BLaER1 treated with 17β-estradiol and CSF1 and Interleukin-3, amounts not matched to agents 10 nM and 100 nM (cell line): ENCODE data around the gene MAU2.

Source experiments
- H3K27ac ChIP-seq, 11 experiments: shearing (Covaris generic); formaldehyde crosslinking; 2 replicates each; pipeline ENCODE4 v1.8.1; 2022
- H3K27me3 ChIP-seq, 11 experiments: shearing (Covaris generic); formaldehyde crosslinking; 2 replicates each; pipeline ENCODE4 v1.8.1; 2022
- H3K36me3 ChIP-seq, 11 experiments: shearing (Covaris generic); formaldehyde crosslinking; 2 replicates each; pipeline ENCODE4 v1.8.1; 2022
- H3K4me1 ChIP-seq, 10 experiments: shearing (Covaris generic); formaldehyde crosslinking; 2 replicates each; pipeline ENCODE4 v1.8.1; 2022
- H3K4me2 ChIP-seq, 11 experiments: shearing (Covaris generic); formaldehyde crosslinking; 2 replicates each; pipeline ENCODE4 v1.8.1; 2022
- H3K4me3 ChIP-seq, 10 experiments: shearing (Covaris generic); formaldehyde crosslinking; 2 replicates each; pipeline ENCODE4 v1.8.1; 2022
- H3K9ac ChIP-seq, 11 experiments: shearing (Covaris generic); formaldehyde crosslinking; 2 replicates each; pipeline ENCODE4 v1.8.1; 2022
- H3K9me3 ChIP-seq, 11 experiments: shearing (Covaris generic); formaldehyde crosslinking; replicated peaks in 1 of 11; 2 replicates each; pipeline ENCODE4 v1.8.1; 2022
- H4K20me1 ChIP-seq, 11 experiments: shearing (Covaris generic); formaldehyde crosslinking; 2 replicates each; pipeline ENCODE4 v1.8.1; 2022
- Cebpa-rat ChIP-seq, 11 experiments: shearing (Covaris generic); IDR thresholded peaks; 2 replicates each; pipeline ENCODE4 v1.8.1; 2022

Gene MAU2

GRCh38 chr19:19279062-19279612 lies 41.5 kb upstream of the MAU2 start:
- H4K20me1 ChIP-seq, result peaks cover 0 to 67% (median 13%) of the 10 kb centered on the region in 11 experiments; a peak in 10 of 22 replicates
- peaks cover 0 to 29% (median 9%) of the 10 kb centered on the region in 10 experiments; a peak in 10 of 20 replicates for H3K4me1 ChIP-seq
- no peak for TF ChIP-seq Cebpa-rat (IDR thresholded peaks at IDR 0.05)
- no peak overlapping the region for H3K4me3 ChIP-seq
- peak overlapping the region in 2 of 11 experiments; percentile 41 to 49; a peak in 1 of 22 replicates for H3K27ac ChIP-seq
- H3K4me2 ChIP-seq, result no peak overlapping the region
- no peaks in the 10 kb centered on the region for H3K27me3 ChIP-seq
- no peaks in the 10 kb centered on the region for H3K9me3 ChIP-seq
- no peak overlapping the region for H3K9ac ChIP-seq
- peaks cover 86 to 98% (median 90%) of the 10 kb centered on the region in 11 experiments for H3K36me3 ChIP-seq

- H3K4me2 ChIP-seq, result no peak overlapping the region
- peak overlapping the region in 3 of 11 experiments; percentile 41 to 68 (median 49); a peak in 6 of 22 replicates for H3K27ac ChIP-seq
- H4K20me1 ChIP-seq, result peaks cover 0 to 60% (median 13%) of the 10 kb centered on the region in 11 experiments; a peak in 10 of 22 replicates
- no peaks in the 10 kb centered on the region for H3K27me3 ChIP-seq
- peaks cover 0 to 27% (median 8%) of the 10 kb centered on the region in 10 experiments; a peak in 10 of 20 replicates for H3K4me1 ChIP-seq
- H3K9ac ChIP-seq, result peak overlapping the region in 1 of 11 experiments; percentile 33; a peak in 1 of 22 replicates
- H3K9me3 ChIP-seq, result no peaks in the 10 kb centered on the region
- no peak for TF ChIP-seq Cebpa-rat (IDR thresholded peaks at IDR 0.05)
- no peak overlapping the region for H3K4me3 ChIP-seq
- H3K36me3 ChIP-seq, result peaks cover 90 to 99% (median 96%) of the 10 kb centered on the region in 11 experiments
Measured at GRCh38 chr19:19279853-19280252, 40.8 kb upstream of the MAU2 start.

- H3K27ac ChIP-seq, result peak overlapping the region in 3 of 11 experiments; percentile 25 to 68 (median 49); a peak in 4 of 22 replicates
- peak overlapping the region in 2 of 11 experiments; percentile 3 to 33; a peak in 1 of 22 replicates for H3K9ac ChIP-seq
- TF ChIP-seq Cebpa-rat (IDR thresholded peaks at IDR 0.05), result peak in 1 of 11 experiments; percentile 48; a peak in 1 of 22 replicates
- peaks cover 0 to 52% (median 10%) of the 10 kb centered on the region in 11 experiments; a peak in 10 of 22 replicates for H4K20me1 ChIP-seq
- H3K36me3 ChIP-seq, result peaks cover 90 to 99% (median 97%) of the 10 kb centered on the region in 11 experiments
- H3K4me1 ChIP-seq, result peaks cover 0 to 20% (median 5%) of the 10 kb centered on the region in 10 experiments; a peak in 10 of 20 replicates
- peak overlapping the region in 3 of 11 experiments; percentile 10 to 22 (median 21); a peak in 3 of 22 replicates for H3K4me2 ChIP-seq
- H3K27me3 ChIP-seq, result no peaks in the 10 kb centered on the region
- no peaks in the 10 kb centered on the region; a peak in 1 of 22 replicates for H3K9me3 ChIP-seq
- no peak overlapping the region for H3K4me3 ChIP-seq
Measured at GRCh38 chr19:19280561-19280960, 40.1 kb upstream of the MAU2 start.

- H3K4me2 ChIP-seq, result no peak overlapping the region
Measured at GRCh38 chr19:19285686-19286085, 34.9 kb upstream of the MAU2 start.

GRCh38 chr19:19292607-19293006 lies 28.0 kb upstream of the MAU2 start:
- Histone ChIP-seq H3K9me3 (peaks cover 9 to 19% (median 11%) of the 10 kb centered on the region in 11 experiments; a peak in 19 of 22 replicates), H3K4me1 (no peaks in the 10 kb centered on the region), H3K4me2 (no peak overlapping the region), H3K4me3 (no peak overlapping the region), H3K27me3 (no peaks in the 10 kb centered on the region), H3K9ac (no peak overlapping the region), H4K20me1 (peaks cover 0 to 10% (median 0%) of the 10 kb centered on the region in 11 experiments; a peak in 4 of 22 replicates), H3K36me3 (peaks cover 92 to 100% (median 99%) of the 10 kb centered on the region in 11 experiments), H3K27ac (no peak overlapping the region)
- TF ChIP-seq Cebpa-rat (IDR thresholded peaks at IDR 0.05), result no peak

More at GRCh38 chr19:19285686-19286085, 34.9 kb upstream of the MAU2 start:
- no peak for TF ChIP-seq Cebpa-rat (IDR thresholded peaks at IDR 0.05)
- Histone ChIP-seq H4K20me1 (peaks cover 0 to 16% (median 9%) of the 10 kb centered on the region in 11 experiments; a peak in 10 of 22 replicates), H3K27me3 (no peaks in the 10 kb centered on the region), H3K9ac (no peak overlapping the region), H3K4me3 (no peak overlapping the region), H3K9me3 (no peaks in the 10 kb centered on the region; a peak in 1 of 22 replicates), H3K4me1 (peaks cover 0 to 8% (median 3%) of the 10 kb centered on the region in 10 experiments; a peak in 7 of 20 replicates), H3K36me3 (peaks cover 92 to 100% (median 100%) of the 10 kb centered on the region in 11 experiments), H3K27ac (no peak overlapping the region)

GRCh38 chr19:19294914-19295313 lies 25.7 kb upstream of the MAU2 start:
- H4K20me1 ChIP-seq, result peaks cover 0 to 13% (median 0%) of the 10 kb centered on the region in 11 experiments; a peak in 6 of 22 replicates
- no peak overlapping the region for H3K4me3 ChIP-seq
- TF ChIP-seq Cebpa-rat (IDR thresholded peaks at IDR 0.05), result no peak

GRCh38 chr19:19296953-19297689 lies 23.5 kb upstream of the MAU2 start:
- H3K27ac ChIP-seq, result no peak overlapping the region
- no peaks in the 10 kb centered on the region for H3K27me3 ChIP-seq
- no peak for TF ChIP-seq Cebpa-rat (IDR thresholded peaks at IDR 0.05)
- no peak overlapping the region for H3K4me3 ChIP-seq
- no peaks in the 10 kb centered on the region; a peak in 1 of 20 replicates for H3K4me1 ChIP-seq
- peaks cover 0 to 21% (median 6%) of the 10 kb centered on the region in 11 experiments; a peak in 6 of 22 replicates for H4K20me1 ChIP-seq
- 0 out of 22 replicates have a peak overlapping the region, but pooled peaks of 1 of the 11 experiments have one; percentile 1 for H3K9ac ChIP-seq
- peaks cover 86 to 98% (median 94%) of the 10 kb centered on the region in 11 experiments for H3K36me3 ChIP-seq
- H3K9me3 ChIP-seq, result peaks cover 9 to 19% (median 11%) of the 10 kb centered on the region in 11 experiments; a peak in 19 of 22 replicates
- H3K4me2 ChIP-seq, result no peak overlapping the region

More at GRCh38 chr19:19294914-19295313, 25.7 kb upstream of the MAU2 start:
- Histone ChIP-seq H3K9me3 (peaks cover 9 to 19% (median 11%) of the 10 kb centered on the region in 11 experiments; a peak in 19 of 22 replicates), H3K27ac (no peak overlapping the region), H3K27me3 (no peaks in the 10 kb centered on the region), H3K36me3 (peaks cover 83 to 98% (median 93%) of the 10 kb centered on the region in 11 experiments), H3K4me1 (no peaks in the 10 kb centered on the region; a peak in 1 of 20 replicates), H3K9ac (no peak overlapping the region; a peak in 1 of 22 replicates), H3K4me2 (no peak overlapping the region)

- Histone ChIP-seq H3K4me3 (no peak overlapping the region), H3K4me1 (no peaks in the 10 kb centered on the region; a peak in 1 of 20 replicates), H3K27ac (no peak overlapping the region), H4K20me1 (peaks cover 0 to 21% (median 6%) of the 10 kb centered on the region in 11 experiments; a peak in 6 of 22 replicates), H3K9me3 (peaks cover 5 to 14% (median 8%) of the 10 kb centered on the region in 11 experiments; a peak in 19 of 22 replicates), H3K9ac (no peak overlapping the region), H3K4me2 (no peak overlapping the region), H3K27me3 (no peaks in the 10 kb centered on the region), H3K36me3 (peaks cover 84 to 97% (median 94%) of the 10 kb centered on the region in 11 experiments)
- TF ChIP-seq Cebpa-rat (IDR thresholded peaks at IDR 0.05), result no peak
Measured at GRCh38 chr19:19297759-19298158, 22.9 kb upstream of the MAU2 start.
